IgD-negative memory B cell (primary cell): ENCODE results near the gene TUSC2. TPM values are rescaled to one million over a fixed set of nuclear protein-coding genes. Genes with fewer than 3 reads are reported as not detected.
A peak's percentile ranks its signal among the peaks of the same experiment; 100 is the strongest.

Experiments used
- H3K27ac Mint-ChIP-seq, 3 donors: one replicate each; pipeline ENCODE4 v1.8.0; 2020 to 2022; ENCODE audit warnings: mild to moderate bottlenecking in 3 of 3, mixed read lengths in 3 of 3, moderate library complexity in 1 of 3
- H3K27me3 Mint-ChIP-seq: one replicate; pipeline ENCODE4 v1.8.0; 2021; ENCODE audit warnings: mixed read lengths
- H3K36me3 Mint-ChIP-seq: one replicate; pipeline ENCODE4 v1.8.0; 2020; ENCODE audit warnings: mild to moderate bottlenecking, mixed read lengths
- H3K4me1 Mint-ChIP-seq, 3 donors: one replicate each; pipeline ENCODE4 v1.8.0; 2020 to 2022; ENCODE audit warnings: mixed read lengths in 3 of 3, mild to moderate bottlenecking in 1 of 3
- H3K4me3 Mint-ChIP-seq, 4 donors: one replicate each; pipeline ENCODE4 v1.8.0; 2020 to 2022; ENCODE audit warnings: mild to moderate bottlenecking in 4 of 4, mixed read lengths in 4 of 4, moderate library complexity in 3 of 4
- H3K9me3 Mint-ChIP-seq, 3 donors: one replicate each; pipeline ENCODE4 v1.8.0; 2020 to 2021; ENCODE audit warnings: mixed read lengths in 3 of 3, mild to moderate bottlenecking in 1 of 3
- polyA plus RNA-seq: library from polyadenylated mRNA; unstranded; fragments of 300-500 nt; fragmentation: Illumina TruSeq; gene quantifications from one replicate; pipeline ENCODE4 v1.2.3, GENCODE V29; 2021

The TUSC2 gene
- polyA plus RNA-seq, 1 donor from 2014 or later, result 51.4 TPM

GRCh38 chr3:50345586-50346234 lies 17.7 kb upstream of the TUSC2 start, which contains the start of gene ZMYND10:
Gene ZMYND10, minus strand, starts transcription at chr3:50345732. Its CDS starts 153 bp downstream, at chr3:50345579.
- peaks cover 17 to 20% (median 20%) of the 10 kb centered on the region in 3 donors for H3K4me1 Mint-ChIP-seq
- no peaks in the 10 kb centered on the region for H3K9me3 Mint-ChIP-seq
- H3K27ac Mint-ChIP-seq, result peak within 1 kb of the TSS in 2 of 3 donors; percentile 57 to 79
- H3K27me3 Mint-ChIP-seq, result no peaks in the 10 kb centered on the region
- H3K4me3 Mint-ChIP-seq, result peak within 1 kb of the TSS; percentile 52 to 74 (median 68)
- H3K36me3 Mint-ChIP-seq, result no peaks in the 10 kb centered on the region

- Mint-ChIP-seq H3K36me3 (no peaks in the 10 kb centered on the region), H3K27ac (peak overlapping the region in 1 of 3 donors; percentile 79), H3K27me3 (no peaks in the 10 kb centered on the region), H3K4me3 (peak overlapping the region; percentile 36 to 70 (median 58)), H3K4me1 (peaks cover 11 to 17% (median 15%) of the 10 kb centered on the region in 3 donors), H3K9me3 (no peaks in the 10 kb centered on the region)
Observed at GRCh38 chr3:50345008-50345407, 17.0 kb upstream of the TUSC2 start.

- Mint-ChIP-seq H3K27ac (peak overlapping the region in 1 of 3 donors; percentile 90), H3K9me3 (no peaks in the 10 kb centered on the region), H3K36me3 (no peaks in the 10 kb centered on the region), H3K4me1 (peaks cover 20 to 26% (median 23%) of the 10 kb centered on the region in 3 donors), H3K4me3 (peak overlapping the region in 3 of 4 donors; percentile 23 to 88 (median 60)), H3K27me3 (no peaks in the 10 kb centered on the region)
Observed at GRCh38 chr3:50342813-50343633, 15.0 kb upstream of the TUSC2 start.

GRCh38 chr3:50341996-50342650 lies 14.1 kb upstream of the TUSC2 start:
- H3K27me3 Mint-ChIP-seq, result no peaks in the 10 kb centered on the region
- H3K36me3 Mint-ChIP-seq, result no peaks in the 10 kb centered on the region
- H3K9me3 Mint-ChIP-seq, result no peaks in the 10 kb centered on the region
- H3K4me1 Mint-ChIP-seq, result peaks cover 17 to 24% (median 23%) of the 10 kb centered on the region in 3 donors
- peak overlapping the region in 3 of 4 donors; percentile 41 to 95 (median 88) for H3K4me3 Mint-ChIP-seq
- H3K27ac Mint-ChIP-seq, result peak overlapping the region; percentile 18 to 90 (median 66)

GRCh38 chr3:50341537-50341936 lies 13.5 kb upstream of the TUSC2 start:
- Mint-ChIP-seq H3K4me1 (peaks cover 19 to 26% (median 25%) of the 10 kb centered on the region in 3 donors), H3K4me3 (peak overlapping the region; percentile 88 to 96 (median 92)), H3K9me3 (no peaks in the 10 kb centered on the region), H3K27ac (peak overlapping the region; percentile 66 to 90 (median 86)), H3K36me3 (no peaks in the 10 kb centered on the region), H3K27me3 (no peaks in the 10 kb centered on the region)

- Mint-ChIP-seq H3K4me3 (peak within 1 kb of the TSS; percentile 88 to 99 (median 92)), H3K4me1 (peaks cover 16 to 30% (median 29%) of the 10 kb centered on the region in 3 donors), H3K27ac (peak within 1 kb of the TSS; percentile 88 to 98 (median 91)), H3K27me3 (no peaks in the 10 kb centered on the region), H3K9me3 (no peaks in the 10 kb centered on the region), H3K36me3 (no peaks in the 10 kb centered on the region)
Observed at GRCh38 chr3:50340448-50341329, 12.7 kb upstream of the TUSC2 start, which contains the start of gene RASSF1. Gene RASSF1, minus strand, starts transcription at chr3:50340836. Its CDS starts 31 bp downstream, at chr3:50340805.

GRCh38 chr3:50340147-50340447 lies 12.1 kb upstream of the TUSC2 start:
- Mint-ChIP-seq H3K4me3 (peak overlapping the region; percentile 88 to 99 (median 92)), H3K4me1 (peaks cover 15 to 34% (median 29%) of the 10 kb centered on the region in 3 donors)

GRCh38 chr3:50339485-50340146 lies 11.6 kb upstream of the TUSC2 start:
- peak overlapping the region; percentile 88 to 99 (median 92) for H3K4me3 Mint-ChIP-seq
- no peaks in the 10 kb centered on the region for H3K27me3 Mint-ChIP-seq
- H3K36me3 Mint-ChIP-seq, result no peaks in the 10 kb centered on the region

More at GRCh38 chr3:50340147-50340447, 12.1 kb upstream of the TUSC2 start:
- H3K9me3 Mint-ChIP-seq, result no peaks in the 10 kb centered on the region
- no peaks in the 10 kb centered on the region for H3K27me3 Mint-ChIP-seq
- no peaks in the 10 kb centered on the region for H3K36me3 Mint-ChIP-seq
- peak overlapping the region; percentile 88 to 98 (median 91) for H3K27ac Mint-ChIP-seq

GRCh38 chr3:50338965-50339364 lies 10.9 kb upstream of the TUSC2 start:
- Mint-ChIP-seq H3K9me3 (no peaks in the 10 kb centered on the region), H3K4me3 (peak overlapping the region; percentile 88 to 99 (median 92)), H3K27ac (peak overlapping the region; percentile 91 to 98 (median 97)), H3K36me3 (peaks cover 2% of the 10 kb centered on the region), H3K27me3 (no peaks in the 10 kb centered on the region), H3K4me1 (peaks cover 15 to 36% (median 28%) of the 10 kb centered on the region in 3 donors)

More at GRCh38 chr3:50339485-50340146, 11.6 kb upstream of the TUSC2 start:
- H3K27ac Mint-ChIP-seq, result peak overlapping the region; percentile 88 to 98 (median 91)
- no peaks in the 10 kb centered on the region for H3K9me3 Mint-ChIP-seq
- H3K4me1 Mint-ChIP-seq, result peaks cover 15 to 35% (median 29%) of the 10 kb centered on the region in 3 donors

- H3K36me3 Mint-ChIP-seq, result peaks cover 2% of the 10 kb centered on the region
- peak overlapping the region; percentile 88 to 99 (median 92) for H3K4me3 Mint-ChIP-seq
- no peaks in the 10 kb centered on the region for H3K9me3 Mint-ChIP-seq
- H3K4me1 Mint-ChIP-seq, result peaks cover 20 to 38% (median 28%) of the 10 kb centered on the region in 3 donors
- peak overlapping the region; percentile 91 to 98 (median 97) for H3K27ac Mint-ChIP-seq
- no peaks in the 10 kb centered on the region for H3K27me3 Mint-ChIP-seq
Observed at GRCh38 chr3:50337175-50337861, 9.3 kb upstream of the TUSC2 start.

- H3K4me3 Mint-ChIP-seq, result peak overlapping the region; percentile 88 to 99 (median 94)
- H3K27ac Mint-ChIP-seq, result peak overlapping the region; percentile 91 to 98 (median 97)
- H3K27me3 Mint-ChIP-seq, result no peaks in the 10 kb centered on the region
- peaks cover 2% of the 10 kb centered on the region for H3K36me3 Mint-ChIP-seq
- H3K4me1 Mint-ChIP-seq, result peaks cover 20 to 38% (median 28%) of the 10 kb centered on the region in 3 donors
- H3K9me3 Mint-ChIP-seq, result no peaks in the 10 kb centered on the region
Observed at GRCh38 chr3:50336452-50337174, 8.6 kb upstream of the TUSC2 start.

GRCh38 chr3:50334339-50335075 lies 6.5 kb upstream of the TUSC2 start:
- Mint-ChIP-seq H3K27ac (peak overlapping the region; percentile 63 to 77 (median 65)), H3K36me3 (peaks cover 2% of the 10 kb centered on the region), H3K4me3 (peak overlapping the region in 1 of 4 donors; percentile 73), H3K9me3 (no peaks in the 10 kb centered on the region), H3K4me1 (peaks cover 14 to 36% (median 21%) of the 10 kb centered on the region in 3 donors), H3K27me3 (no peaks in the 10 kb centered on the region)
